CD4-positive, CD25-positive, alpha-beta regulatory T cell (primary cell): ENCODE data around the gene RAB11A. TPM values are rescaled to one million over a fixed set of nuclear protein-coding genes. Genes with fewer than 3 reads are reported as not detected.

Source experiments
- ATAC-seq, 2 donors: fragments of 150-1000 bp; cut with Tn5 transposase; one replicate each; pipeline ENCODE4 v1.10.0; 2021; ENCODE audit warnings: low read depth in 2 of 2, moderate number of reproducible peaks in 2 of 2, moderate library complexity in 1 of 2
- DNase-seq, 3 donors: peaks; one replicate each; pipeline versions ENCODE4 v3.0.0 to v3.0.0-alpha.2; 2012 to 2022; ENCODE audit warnings: mixed read lengths in 1 of 3
- H3K27ac ChIP-seq: one replicate; pipeline ENCODE4 v1.7.0; 2013; ENCODE audit warnings: mild to moderate bottlenecking, low read length; ENCODE audit not compliant: insufficient read depth, poor library complexity, severe bottlenecking
- H3K27me3 ChIP-seq: one replicate; pipeline ENCODE4 v1.7.0; 2013; ENCODE audit warnings: low read length; ENCODE audit not compliant: control insufficient read depth, insufficient read depth
- H3K36me3 ChIP-seq: one replicate; pipeline ENCODE4 v1.7.0; 2013; ENCODE audit warnings: mild to moderate bottlenecking, low read length, moderate library complexity; ENCODE audit not compliant: control insufficient read depth, insufficient read depth
- H3K4me1 ChIP-seq: 2 replicates; pipeline ENCODE4 v1.7.0; 2013; ENCODE audit warnings: mild to moderate bottlenecking, low read length; ENCODE audit not compliant: insufficient read depth, control insufficient read depth, poor library complexity, severe bottlenecking
- H3K4me3 ChIP-seq: one replicate; pipeline ENCODE4 v1.7.0; 2013; ENCODE audit warnings: low read depth, mild to moderate bottlenecking, low read length, moderate library complexity
- H3K9me3 ChIP-seq, 2 experiments: 1 replicate in 1 of 2; 2 replicates in 1 of 2; pipeline ENCODE4 v1.7.0; 2013; ENCODE audit warnings: low read length in 2 of 2, mild to moderate bottlenecking in 1 of 2, moderate library complexity in 1 of 2; ENCODE audit not compliant: control insufficient read depth in 2 of 2
- H3K27ac Mint-ChIP-seq, 3 donors: one replicate each; pipeline ENCODE4 v1.8.0; 2020 to 2022; ENCODE audit warnings: mild to moderate bottlenecking in 3 of 3, mixed read lengths in 3 of 3, moderate library complexity in 2 of 3
- H3K27me3 Mint-ChIP-seq: one replicate; pipeline ENCODE4 v1.8.0; 2022; ENCODE audit warnings: mild to moderate bottlenecking, mixed read lengths
- H3K36me3 Mint-ChIP-seq: one replicate; pipeline ENCODE4 v1.8.0; 2020; ENCODE audit warnings: mixed read lengths
- H3K4me1 Mint-ChIP-seq, 4 donors: one replicate each; pipeline ENCODE4 v1.8.0; 2020 to 2022; ENCODE audit warnings: mixed read lengths in 4 of 4, mild to moderate bottlenecking in 1 of 4
- H3K4me3 Mint-ChIP-seq, 4 donors: one replicate each; pipeline ENCODE4 v1.8.0; 2020 to 2022; ENCODE audit warnings: mild to moderate bottlenecking in 4 of 4, mixed read lengths in 4 of 4, moderate library complexity in 3 of 4
- H3K9me3 Mint-ChIP-seq, 7 donors: one replicate each; pipeline ENCODE4 v1.8.0; 2020 to 2022; ENCODE audit warnings: mixed read lengths in 7 of 7, mild to moderate bottlenecking in 3 of 7, moderate library complexity in 2 of 7
- polyA plus RNA-seq, 4 donors: library from polyadenylated mRNA; unstranded; fragments of 300-500 nt; fragmentation: Illumina TruSeq; gene quantifications; one replicate each; pipeline ENCODE4 v1.2.3, GENCODE V29; 2021
- total RNA-seq: library from RNA; stranded (reverse); gene quantifications from one replicate; pipeline ENCODE4 v1.2.3, GENCODE V29; 2022

Gene RAB11A
- total and polyA plus RNA-seq, 5 donors from 2014 or later = 115 to 330 (median 252) TPM

GRCh38 chr15:65828585-65828984, 40.7 kb upstream of the RAB11A start:
- Mint-ChIP-seq H3K36me3 (no peaks in the 10 kb centered on the region), H3K9me3 (no peaks in the 10 kb centered on the region), H3K27me3 (no peaks in the 10 kb centered on the region), H3K4me3 (peak overlapping the region; percentile 56 to 72 (median 62)), H3K4me1 (peaks cover 21 to 68% (median 49%) of the 10 kb centered on the region in 4 donors), H3K27ac (peak overlapping the region; percentile 94 to 95 (median 94))
- Histone ChIP-seq H3K36me3 (no peaks in the 10 kb centered on the region), H3K4me3 (peak overlapping the region; percentile 71), H3K27ac (peak overlapping the region; percentile 94), H3K27me3 (no peaks in the 10 kb centered on the region), H3K4me1 (peaks cover 44% of the 10 kb centered on the region), H3K9me3 (no peaks in the 10 kb centered on the region)
- DNase-seq = peak; percentile 34 to 83 (median 82)
- ATAC-seq = peak; percentile 94

- H3K27ac Mint-ChIP-seq = peak overlapping the region; percentile 64 to 95 (median 94)
- DNase-seq = peak in 2 of 3 donors; percentile 65 to 66
- H3K4me3 ChIP-seq = peak overlapping the region; percentile 71
- H3K27me3 Mint-ChIP-seq = no peaks in the 10 kb centered on the region
- H3K4me1 Mint-ChIP-seq = peaks cover 25 to 67% (median 50%) of the 10 kb centered on the region in 4 donors
- peak overlapping the region; percentile 56 to 72 (median 62) for H3K4me3 Mint-ChIP-seq
- no peaks in the 10 kb centered on the region for H3K27me3 ChIP-seq
- H3K9me3 Mint-ChIP-seq = no peaks in the 10 kb centered on the region
- ATAC-seq = peak; percentile 17 to 46
- H3K36me3 ChIP-seq = no peaks in the 10 kb centered on the region
- peak overlapping the region; percentile 94 for H3K27ac ChIP-seq
- no peaks in the 10 kb centered on the region for H3K9me3 ChIP-seq
- H3K36me3 Mint-ChIP-seq = no peaks in the 10 kb centered on the region
- H3K4me1 ChIP-seq = peaks cover 49% of the 10 kb centered on the region
These were observed 40.0 kb upstream of the RAB11A start for GRCh38 chr15:65829130-65829764.

GRCh38 chr15:65832549-65833364, 36.5 kb upstream of the RAB11A start:
- Histone ChIP-seq H3K36me3 (no peaks in the 10 kb centered on the region), H3K4me1 (peaks cover 39% of the 10 kb centered on the region), H3K4me3 (peak overlapping the region; percentile 64), H3K27me3 (no peaks in the 10 kb centered on the region), H3K27ac (peak overlapping the region; percentile 67), H3K9me3 (no peaks in the 10 kb centered on the region)
- peak overlapping the region; percentile 9 to 83 (median 32) for H3K4me3 Mint-ChIP-seq
- no peaks in the 10 kb centered on the region for H3K36me3 Mint-ChIP-seq
- DNase-seq (peak; percentile 19 to 68 (median 35)), ATAC-seq (peak in 1 of 2 donors; percentile 35)
- peak overlapping the region; percentile 92 to 96 (median 93) for H3K27ac Mint-ChIP-seq
- peaks cover 25 to 58% (median 39%) of the 10 kb centered on the region in 4 donors for H3K4me1 Mint-ChIP-seq
- H3K9me3 Mint-ChIP-seq = no peaks in the 10 kb centered on the region
- no peaks in the 10 kb centered on the region for H3K27me3 Mint-ChIP-seq

- DNase-seq (no peak), ATAC-seq (no peak)
- H3K36me3 ChIP-seq = no peaks in the 10 kb centered on the region
- Mint-ChIP-seq H3K4me3 (peak overlapping the region; percentile 9 to 83 (median 42)), H3K27me3 (no peaks in the 10 kb centered on the region), H3K36me3 (no peaks in the 10 kb centered on the region), H3K9me3 (no peaks in the 10 kb centered on the region), H3K4me1 (peaks cover 20 to 49% (median 32%) of the 10 kb centered on the region in 4 donors), H3K27ac (peak overlapping the region; percentile 75 to 96 (median 92))
- H3K27ac ChIP-seq = peak overlapping the region; percentile 67
- H3K4me3 ChIP-seq = peak overlapping the region; percentile 64
- peaks cover 30% of the 10 kb centered on the region for H3K4me1 ChIP-seq
- no peaks in the 10 kb centered on the region for H3K9me3 ChIP-seq
- no peaks in the 10 kb centered on the region for H3K27me3 ChIP-seq
These were observed 35.6 kb upstream of the RAB11A start for GRCh38 chr15:65833501-65834205.

DNA sequence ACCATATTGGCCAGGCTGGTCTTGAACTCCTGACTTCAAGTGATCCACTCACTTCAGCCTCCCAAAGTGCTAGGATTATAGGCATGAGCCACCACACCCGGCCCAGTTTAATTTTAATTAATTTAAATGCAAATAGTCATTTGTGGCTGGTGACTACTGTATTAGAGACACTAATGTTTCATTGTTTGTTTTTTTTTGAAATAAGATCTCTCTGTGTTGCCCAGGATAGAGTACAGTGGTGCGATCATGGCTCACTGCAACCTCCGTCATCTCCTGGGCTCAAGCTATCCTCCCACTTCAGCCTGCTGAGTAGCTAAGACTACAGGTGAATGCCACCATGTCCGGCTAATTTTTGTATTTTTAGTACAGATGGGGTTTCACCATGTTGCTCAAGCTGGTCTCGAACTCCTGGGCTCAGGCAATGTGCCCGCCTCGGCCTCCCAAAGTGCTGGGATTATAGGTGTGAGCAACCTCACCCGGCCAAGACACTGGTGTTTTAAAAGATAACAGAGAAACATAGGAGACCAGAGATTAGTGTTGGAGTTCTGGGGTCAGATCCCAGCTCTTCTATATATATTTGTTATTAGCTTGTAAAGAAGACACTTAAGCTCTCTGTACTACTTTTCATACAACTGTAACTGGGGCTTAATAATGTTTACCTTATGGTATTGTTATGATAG, 34.5 kb upstream of the RAB11A start:
- peaks cover 15 to 39% (median 23%) of the 10 kb centered on the region in 4 donors for H3K4me1 Mint-ChIP-seq
- H3K27me3 ChIP-seq = no peaks in the 10 kb centered on the region
- H3K4me3 Mint-ChIP-seq = peak overlapping the region in 1 of 4 donors; percentile 52
- H3K36me3 ChIP-seq = no peaks in the 10 kb centered on the region
- peak overlapping the region in 1 of 3 donors; percentile 46 for H3K27ac Mint-ChIP-seq
- no peak for ATAC-seq
- no peak overlapping the region for H3K27ac ChIP-seq
- H3K27me3 Mint-ChIP-seq = no peaks in the 10 kb centered on the region
- no peak for DNase-seq
- H3K36me3 Mint-ChIP-seq = no peaks in the 10 kb centered on the region
- H3K9me3 ChIP-seq = no peaks in the 10 kb centered on the region
- H3K9me3 Mint-ChIP-seq = no peaks in the 10 kb centered on the region
- no peak overlapping the region for H3K4me3 ChIP-seq
- H3K4me1 ChIP-seq = peaks cover 19% of the 10 kb centered on the region

DNA sequence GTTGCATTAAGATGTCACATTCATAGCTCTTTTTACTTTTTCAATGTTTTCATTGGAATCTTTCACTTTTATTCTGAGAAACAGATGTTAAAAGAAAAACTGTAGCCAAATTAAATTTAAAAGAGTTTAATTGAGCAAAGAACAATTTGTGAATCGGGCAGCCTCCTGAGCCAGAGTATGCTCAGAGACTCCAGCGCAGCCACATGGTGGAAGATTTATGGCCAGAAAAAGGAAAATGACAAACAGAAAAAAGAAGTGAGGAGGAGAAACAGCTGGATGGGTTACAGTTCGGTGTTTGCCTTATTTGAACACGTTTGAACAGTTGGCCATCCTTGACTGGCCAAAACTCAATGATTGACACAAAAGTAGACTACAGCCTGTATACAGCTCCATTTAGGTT, 33.8 kb upstream of the RAB11A start:
- no peaks in the 10 kb centered on the region for H3K9me3 ChIP-seq
- ATAC-seq = no peak
- H3K36me3 Mint-ChIP-seq = no peaks in the 10 kb centered on the region
- no peaks in the 10 kb centered on the region for H3K27me3 ChIP-seq
- peaks cover 15 to 37% (median 22%) of the 10 kb centered on the region in 4 donors for H3K4me1 Mint-ChIP-seq
- H3K9me3 Mint-ChIP-seq = no peaks in the 10 kb centered on the region
- H3K27ac Mint-ChIP-seq = no peak overlapping the region
- H3K36me3 ChIP-seq = no peaks in the 10 kb centered on the region
- H3K4me3 ChIP-seq = no peak overlapping the region
- peaks cover 19% of the 10 kb centered on the region for H3K4me1 ChIP-seq
- no peak for DNase-seq
- no peak overlapping the region for H3K4me3 Mint-ChIP-seq
- H3K27ac ChIP-seq = no peak overlapping the region
- H3K27me3 Mint-ChIP-seq = no peaks in the 10 kb centered on the region

- Mint-ChIP-seq H3K27me3 (no peaks in the 10 kb centered on the region), H3K36me3 (no peaks in the 10 kb centered on the region), H3K9me3 (no peaks in the 10 kb centered on the region), H3K4me1 (peaks cover 14 to 30% (median 19%) of the 10 kb centered on the region in 4 donors), H3K4me3 (no peak overlapping the region), H3K27ac (no peak overlapping the region)
- Histone ChIP-seq H3K4me3 (no peak overlapping the region), H3K9me3 (no peaks in the 10 kb centered on the region), H3K4me1 (peaks cover 19% of the 10 kb centered on the region), H3K27ac (no peak overlapping the region), H3K36me3 (no peaks in the 10 kb centered on the region), H3K27me3 (no peaks in the 10 kb centered on the region)
- ATAC-seq (no peak), DNase-seq (no peak)
These were observed 32.6 kb upstream of the RAB11A start for GRCh38 chr15:65836665-65837064.
